Hematopoietic multipotent progenitor cell treated with erythropoietin and hydrocortisone succinate and interleukin-3 and kit ligand, for 8 days (in vitro differentiated cells): ENCODE results near the gene HIPK2.

ENCODE experiments used
- DNase-seq: peaks from one replicate; pipeline ENCODE4 v3.0.0-alpha.2; 2015

Gene HIPK2

DNA sequence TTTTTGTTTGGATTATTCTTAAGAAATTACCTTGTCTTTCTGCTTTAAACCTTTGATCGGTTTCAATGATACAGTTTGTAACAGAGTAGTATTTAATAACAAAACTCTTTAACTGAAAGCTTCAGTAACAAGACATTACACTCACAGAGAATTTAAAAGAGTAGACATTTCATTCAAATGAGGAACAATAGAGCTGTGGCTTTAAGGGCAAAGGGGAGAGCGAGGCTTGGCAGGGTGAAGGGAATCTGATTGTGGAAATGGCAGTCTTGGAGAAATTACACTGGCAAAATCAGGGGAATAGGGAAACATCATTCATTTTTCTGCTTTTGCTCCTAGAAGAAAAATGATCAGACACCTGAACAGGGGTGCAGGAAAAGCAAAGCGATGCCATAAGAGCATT is 5.1 kb upstream of the HIPK2 start:
- no peak for DNase-seq

DNA sequence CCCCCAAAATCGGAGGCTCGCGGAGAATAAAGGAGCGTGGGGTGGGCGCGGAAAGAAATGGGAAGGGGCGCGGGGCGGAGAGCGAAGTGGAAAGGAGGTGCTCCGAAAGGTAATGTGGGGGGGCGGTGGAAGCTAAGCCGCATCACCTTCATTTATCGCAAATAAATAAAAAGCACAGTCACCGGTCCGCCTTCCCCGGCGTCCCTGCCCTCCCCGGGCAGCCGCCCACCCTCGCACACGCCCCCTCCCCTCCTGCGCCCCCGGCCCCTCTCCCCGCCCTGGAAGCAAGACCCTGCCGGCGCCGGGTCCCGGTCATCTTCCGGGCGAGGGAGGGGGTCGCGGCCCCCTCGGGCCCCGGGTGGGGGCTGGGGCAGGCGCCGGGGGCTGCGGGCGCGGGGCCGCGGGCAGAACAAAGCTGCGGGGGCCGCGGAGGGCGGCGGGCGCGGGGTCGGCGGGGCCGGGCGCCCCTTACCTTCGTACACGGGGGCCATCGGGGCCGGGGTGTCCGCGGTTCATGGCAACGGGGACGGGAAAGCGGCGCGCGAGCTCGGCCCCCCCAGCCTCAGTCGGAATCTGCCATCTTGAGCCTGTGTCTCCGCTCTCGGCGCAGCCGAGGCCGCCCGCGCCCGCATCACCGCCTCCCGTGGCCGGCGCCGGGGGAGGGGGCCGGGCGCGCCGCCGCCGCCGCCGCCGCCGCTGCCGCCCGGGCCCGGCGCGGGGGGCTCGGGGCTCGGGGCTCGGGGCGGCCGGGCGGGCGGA is 486 bp downstream of the HIPK2 start:
- no peak for DNase-seq

DNA sequence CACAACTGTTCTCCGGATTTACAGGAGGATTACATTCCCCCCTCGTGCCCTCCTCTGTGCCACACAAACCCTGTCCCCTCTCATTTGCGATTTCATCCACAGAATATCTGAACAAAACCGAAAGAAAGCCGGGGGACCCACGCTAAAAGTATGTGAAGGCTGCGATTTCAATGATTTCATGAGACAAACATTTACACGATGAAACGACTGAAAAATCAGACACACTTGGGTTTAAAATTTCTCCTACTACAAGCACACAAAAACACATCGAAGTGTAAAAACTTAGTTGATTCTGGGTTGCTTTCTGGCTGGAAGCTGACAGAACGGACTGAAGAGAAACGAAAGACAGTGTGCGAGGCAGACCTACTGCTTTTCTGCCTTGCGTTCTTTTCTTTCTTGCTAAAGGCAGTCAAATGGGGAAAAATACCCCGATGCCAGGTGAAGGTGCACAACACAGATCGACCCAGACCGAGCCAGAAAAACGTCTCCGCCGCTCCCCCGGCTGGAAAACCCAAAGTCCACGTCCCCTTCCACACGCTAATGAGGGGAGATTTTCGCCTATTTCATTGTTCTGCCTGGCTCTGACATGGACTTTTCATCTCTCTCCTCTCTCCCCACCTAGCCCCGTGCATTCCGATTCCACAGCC is 1.2 kb downstream of the HIPK2 start:
- peak; percentile 50 for DNase-seq

DNA sequence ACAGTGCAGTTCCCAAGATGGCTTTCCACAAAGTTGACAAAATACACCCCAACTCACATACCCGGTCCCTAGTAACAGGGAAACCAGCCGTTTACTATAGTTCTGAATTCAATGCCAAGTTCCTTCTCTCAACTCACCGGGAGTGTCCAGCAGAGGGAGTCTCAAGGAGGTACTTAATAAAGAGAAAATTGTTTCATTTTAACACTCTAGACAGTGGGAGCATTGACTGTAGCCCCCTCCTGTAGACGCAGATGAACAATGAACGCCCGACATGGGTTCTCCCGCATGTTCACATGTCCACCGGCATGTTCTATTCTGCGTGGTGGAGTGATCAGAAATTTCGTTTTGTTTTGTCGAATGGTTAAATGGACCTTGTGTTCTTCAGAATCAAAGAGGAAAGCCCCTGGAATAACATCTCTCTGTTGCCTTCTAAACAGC is 1.9 kb downstream of the HIPK2 start:
- DNase-seq: peak; percentile 88

DNA sequence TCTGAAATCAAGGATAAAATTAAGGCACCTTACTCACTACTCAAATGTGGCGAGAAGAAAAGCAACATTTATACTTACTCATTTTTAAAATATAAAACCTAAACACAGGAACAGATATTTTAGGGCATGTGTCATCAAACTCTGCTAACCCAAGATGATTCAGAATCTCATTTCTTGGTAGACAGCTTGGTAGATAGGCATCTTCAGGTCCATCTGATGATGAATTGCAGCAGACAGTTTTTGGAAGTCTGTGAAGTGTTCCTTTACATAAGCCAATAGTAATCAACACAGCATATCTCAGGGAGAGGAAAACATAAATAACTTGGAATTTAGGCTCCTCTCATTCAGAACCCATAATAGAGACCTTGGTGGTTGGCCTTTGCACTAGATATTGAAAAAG is 3.4 kb downstream of the HIPK2 start:
- no peak for DNase-seq

- no peak for DNase-seq
Observed at GRCh38 chr7:139773371-139773770, 4.4 kb downstream of the HIPK2 start.

DNA sequence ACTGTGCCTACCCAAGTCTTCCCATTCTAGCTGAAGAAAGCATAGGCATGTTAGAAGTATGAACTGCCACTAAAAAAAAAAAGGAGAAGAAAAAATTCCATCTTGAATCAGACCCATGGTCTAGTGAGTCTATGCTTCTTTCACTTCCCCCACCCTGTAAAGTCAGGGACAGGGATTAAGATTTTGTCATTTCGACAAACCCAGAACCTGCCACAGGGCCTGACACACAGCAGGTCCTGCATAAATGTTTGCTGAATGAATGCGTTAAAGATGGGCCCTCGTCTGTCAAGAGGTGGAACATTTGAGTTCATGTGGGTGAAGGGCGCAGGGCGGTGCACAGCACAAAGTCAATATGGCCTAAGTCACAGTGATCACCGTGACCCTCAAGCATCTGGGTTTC is 4.9 kb downstream of the HIPK2 start:
- no peak for DNase-seq

DNA sequence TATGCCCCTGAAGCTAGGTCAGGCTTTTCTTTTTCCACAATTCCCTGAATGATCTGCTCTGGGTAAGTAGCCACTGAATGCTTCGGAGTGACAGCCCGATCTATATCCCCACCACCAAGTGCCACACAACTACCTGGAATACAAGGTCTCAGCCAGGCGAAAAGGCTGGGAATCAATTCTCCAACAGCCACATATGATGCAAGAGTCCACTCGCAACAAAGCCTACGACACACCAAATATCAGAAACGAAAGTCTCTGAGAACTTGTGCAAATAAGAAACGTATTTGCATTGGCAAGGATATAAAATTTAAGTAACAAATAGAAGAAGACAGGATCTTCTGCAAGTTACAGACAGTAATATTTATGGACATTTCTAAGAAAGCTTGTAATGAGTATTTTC is 5.7 kb downstream of the HIPK2 start:
- no peak for DNase-seq

DNA sequence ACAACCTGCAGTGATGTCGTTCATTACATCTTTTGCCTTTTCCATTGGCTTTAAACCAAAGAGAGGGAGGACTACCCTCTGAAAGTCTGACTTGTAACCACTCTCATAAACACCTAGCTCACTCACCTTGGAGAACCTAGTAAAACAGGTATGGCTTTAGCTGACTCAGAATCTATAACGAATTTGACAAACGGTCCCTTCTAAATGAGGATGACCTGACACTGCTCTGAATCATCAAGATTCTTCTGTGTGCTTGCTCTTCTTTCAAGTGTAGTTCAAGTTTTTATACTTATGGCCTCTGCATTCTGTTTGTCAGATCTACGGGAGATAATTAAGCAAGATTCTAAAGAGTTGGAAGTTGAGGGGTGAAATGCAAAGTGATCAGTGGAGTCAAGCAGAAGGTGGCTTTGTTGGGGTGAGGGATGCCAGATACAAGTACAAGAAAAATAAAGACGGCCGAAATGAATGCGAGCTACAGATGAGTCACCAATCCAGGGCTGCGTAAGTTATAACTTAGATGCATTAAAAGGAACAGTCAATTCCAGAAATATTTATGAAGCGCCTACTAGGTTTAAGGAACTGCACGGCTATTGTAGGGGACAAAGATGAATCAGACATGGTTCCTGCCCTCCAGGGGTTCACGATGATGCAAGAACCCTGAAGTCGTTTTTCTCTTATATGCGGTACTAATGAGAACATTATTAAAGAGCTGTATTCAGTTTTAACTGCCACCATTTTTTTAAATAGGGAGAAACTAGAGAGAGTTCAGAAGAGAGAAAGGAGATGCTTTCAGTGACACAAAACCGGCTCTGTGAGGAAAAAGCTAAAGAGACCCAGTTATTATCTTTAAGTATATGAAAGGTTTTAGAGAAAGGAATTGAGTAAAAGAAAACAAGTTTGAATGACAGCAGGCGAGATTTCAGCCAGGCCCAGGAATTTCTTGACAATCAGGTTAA is 6.5 kb downstream of the HIPK2 start:
- DNase-seq: no peak

- no peak for DNase-seq
Observed at GRCh38 chr7:139769761-139770160, 8.0 kb downstream of the HIPK2 start.

DNA sequence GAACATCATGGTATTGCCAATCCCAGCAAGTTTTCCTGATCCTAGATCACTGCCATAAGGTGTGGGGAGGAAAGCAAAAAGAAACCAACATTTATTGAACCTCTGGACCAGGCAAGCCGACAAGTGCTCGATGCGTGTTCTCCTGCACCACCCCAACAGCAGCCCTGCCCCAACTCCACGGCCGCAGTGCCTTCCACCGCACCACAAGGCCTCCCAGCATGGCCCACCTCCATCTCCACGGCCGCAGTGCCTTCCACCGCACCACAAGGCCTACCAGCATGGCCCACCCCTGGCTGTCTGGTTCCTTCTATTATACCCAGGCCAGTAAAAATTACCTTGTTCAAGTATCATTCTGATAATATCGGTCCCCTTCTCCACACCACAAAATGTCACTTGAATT is 8.7 kb downstream of the HIPK2 start:
- no peak for DNase-seq

GRCh38 chr7:139768249-139768824 is 9.5 kb downstream of the HIPK2 start:
- DNase-seq: no peak

GRCh38 chr7:139767561-139767982 is 10.2 kb downstream of the HIPK2 start:
- DNase-seq: no peak

- no peak for DNase-seq
Observed at GRCh38 chr7:139765143-139765542, 12.7 kb downstream of the HIPK2 start.

DNA sequence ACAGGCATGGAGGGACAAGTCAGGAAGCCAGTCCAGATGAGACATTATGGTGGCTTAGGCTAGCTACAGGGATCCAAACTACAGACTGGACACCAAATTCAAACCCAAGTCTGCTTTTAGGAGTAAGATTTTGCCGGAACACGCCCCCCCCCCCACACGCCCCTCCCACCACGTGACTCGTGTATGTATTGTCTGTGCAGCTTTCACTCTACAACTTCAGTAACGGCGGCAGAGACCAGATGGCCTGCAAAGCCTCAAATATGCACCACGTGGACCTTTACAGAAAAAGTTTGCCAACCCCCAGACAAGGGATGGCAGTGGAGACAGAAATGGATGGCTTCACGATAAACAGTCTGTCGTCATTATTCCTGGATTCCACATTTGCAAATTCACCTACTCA is 14.5 kb downstream of the HIPK2 start:
- no peak for DNase-seq

- DNase-seq: no peak
Observed at GRCh38 chr7:139762886-139763285, 14.9 kb downstream of the HIPK2 start.

GRCh38 chr7:139758388-139758787 is 19.4 kb downstream of the HIPK2 start:
- no peak for DNase-seq

DNA sequence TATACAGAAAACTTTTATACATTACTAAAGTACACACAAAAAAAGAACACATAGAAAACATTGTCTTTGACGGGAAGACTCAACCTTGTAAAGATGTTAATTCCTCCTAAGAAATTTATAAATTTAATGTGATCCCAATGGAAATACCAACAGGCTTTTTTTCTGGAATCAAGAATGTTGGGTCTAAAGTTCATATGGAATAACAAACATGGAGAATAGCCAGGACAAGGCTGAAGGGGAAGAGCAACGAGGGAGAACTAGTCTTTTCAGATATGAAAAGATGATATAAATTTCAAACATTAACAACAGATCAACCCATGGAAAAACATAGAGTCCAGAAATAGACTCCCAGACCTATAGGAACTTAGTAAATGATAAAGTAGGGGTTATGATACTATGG is 19.8 kb downstream of the HIPK2 start:
- DNase-seq: no peak

- DNase-seq: no peak
Observed at GRCh38 chr7:139753693-139754111, 24.1 kb downstream of the HIPK2 start.

DNA sequence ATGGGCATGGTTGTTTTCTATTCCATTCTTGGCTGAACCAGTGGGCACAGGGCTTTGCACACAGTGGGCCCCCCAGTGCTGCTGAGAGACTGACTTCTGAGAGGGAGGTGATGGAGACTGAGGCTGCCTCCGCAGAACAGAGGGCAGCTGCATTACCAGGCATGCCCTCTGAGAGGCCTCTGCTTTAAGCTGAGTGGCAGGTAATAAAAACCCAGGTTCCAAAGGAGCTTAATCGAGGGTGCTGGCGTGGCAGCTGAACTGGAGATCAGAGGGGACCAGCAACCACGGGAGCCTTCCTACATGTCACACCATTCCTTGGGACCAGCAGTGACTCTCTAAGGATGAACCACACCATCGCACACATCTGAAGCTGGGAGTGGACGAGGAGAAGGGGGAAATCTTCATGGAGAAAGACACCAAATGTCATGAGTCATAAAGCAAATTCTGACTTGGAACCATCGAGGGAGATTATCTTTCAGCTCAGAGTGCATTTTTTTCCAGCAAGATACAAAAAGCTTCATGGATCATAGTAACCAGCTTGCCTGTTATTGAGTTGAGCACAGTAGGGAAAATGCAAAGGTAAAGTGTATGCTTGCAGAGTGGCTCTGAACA is 24.6 kb downstream of the HIPK2 start:
- no peak for DNase-seq

DNA sequence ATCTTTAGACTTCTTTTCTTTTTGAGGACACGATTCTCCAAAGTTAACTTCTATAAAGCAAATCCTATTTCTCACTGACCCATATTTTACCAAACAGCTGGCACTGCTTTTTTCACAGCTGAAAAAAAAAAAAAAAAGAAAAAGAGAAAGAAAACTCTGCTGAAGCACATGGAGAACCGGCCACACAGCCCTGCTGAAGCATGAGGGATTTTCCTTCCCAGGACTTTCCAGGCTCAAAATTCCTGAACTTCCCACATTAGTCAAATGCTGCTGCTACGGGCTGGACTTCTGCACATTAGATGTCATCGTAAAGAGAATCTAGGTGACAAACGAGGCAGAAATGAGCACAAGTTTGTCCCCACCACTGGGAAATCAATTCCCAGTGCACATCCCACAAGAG is 25.2 kb downstream of the HIPK2 start:
- no peak for DNase-seq

GRCh38 chr7:139752148-139752547 is 25.6 kb downstream of the HIPK2 start:
- DNase-seq: no peak
